Pancreas (tissue), 10 donors: ENCODE measurements around the gene PDP2. TPM values are rescaled to one million over a fixed set of nuclear protein-coding genes. Genes with fewer than 3 reads are reported as not detected.

Experiments used
- ATAC-seq, 4 donors: fragments of 200-7000 bp; cut with Tn5 transposase; one replicate each; pipeline versions ENCODE4 v1.8.0 to v1.9.1; 2020; ENCODE audit warnings: mild to moderate bottlenecking in 4 of 4, moderate library complexity in 4 of 4
- DNase-seq, 6 donors: peaks; one replicate each; pipeline ENCODE4 v3.0.0-alpha.2; 2020
- FAIRE-seq: peaks from 2 replicates; lab custom pipeline; 2012; peaks lifted over from hg19 to GRCh38; lab: Jason Lieb, UNC
- H3K27ac ChIP-seq, 4 donors: fragments of 200-600 bp; sonication (generic); 1 replicate in 3 of 4; 2 replicates in 1 of 4; pipeline versions ENCODE4 v1.5.0 to v1.8.0; 2020
- H3K27me3 ChIP-seq, 4 donors: fragments of 200-600 bp; one replicate each; pipeline ENCODE4 v1.8.0; 2021
- H3K36me3 ChIP-seq, 3 donors: fragments of 200-600 bp; sonication (generic) in 1 of 3; one replicate each; pipeline versions ENCODE4 v1.5.0 to v1.8.0; 2020 to 2021
- H3K4me1 ChIP-seq, 3 donors: fragments of 200-600 bp; one replicate each; pipeline ENCODE4 v1.8.0; 2021
- H3K4me3 ChIP-seq, 4 donors: fragments of 200-600 bp; sonication (generic) in 2 of 4; one replicate each; pipeline versions ENCODE4 v1.5.0 to v1.8.0; 2020 to 2021
- H3K9me3 ChIP-seq, 4 donors: fragments of 200-600 bp; one replicate each; pipeline ENCODE4 v1.8.0; 2021
- CTCF ChIP-seq, 4 donors: fragments of 200-600 bp; sonication (generic) in 3 of 4; IDR thresholded peaks; one replicate each; pipeline versions ENCODE4 v1.5.0 to v1.8.0; 2021; ENCODE audit warnings: antibody characterized with exemption in 4 of 4
- WGBS, 2 donors: extraction: QIAGEN DNeasy Blood & Tissue Kit; methylation state at CpG; one replicate each; pipeline ENCODE4 v1.1.7; 2013; 5-methylcytosine and 5-hydroxymethylcytosine counted together
- intact Hi-C, 3 donors: fragments of 100-400 bp; cut with DNase I; formaldehyde crosslinking; loops; one replicate each; pipeline versions ENCODE4 v1.11.1 to v1.14.2; 2022
- polyA plus RNA-seq, 2 donors: library from polyadenylated mRNA; stranded (reverse); fragments of 200-250 nt; gene quantifications; one replicate each; pipeline ENCODE4 v1.2.3, GENCODE V29; 2013
- total RNA-seq, 6 donors: library from RNA; stranded (reverse); fragmentation: NEBNext Ultra II Directional in 4 of 6; extraction: Animal tissue kit (Norgen Biotek cat#: 25700) in 4 of 6; gene quantifications; one replicate each; pipeline versions ENCODE4 v1.2.1 to v1.2.4, GENCODE V29; 2021 to 2023
- donor health status: healthy with polysubstance abuse.
- donor health status: DM: no; HTN: no; CAD: no; lungs with moderate emphysema.
- donor health status: DM: no; HTN: no; CAD: no.
- donor health status: control.
- donor health status: control.
- donor health status: Bipolar disorder and iron deficiency.
- donor health status: DM: yes; HTN: yes; CAD: no.
- donor health status: DM: no; HTN: no; CAD: no.
- donor health status: DM: no; HTN: no; CAD: no.
- donor health status: DM: yes; HTN: yes; CAD: no.

Gene PDP2
- total and polyA plus RNA-seq, 8 donors, result 1.6 to 8.5 (median 7.2) TPM

GRCh38 chr16:66920299-66920590 is 39.9 kb downstream of the PDP2 start:
- H3K27ac ChIP-seq, result no peak overlapping the region
- 57 to 59% methylated on average over 2 of the region's 2 CpGs for WGBS, 2 donors
- H3K27me3 ChIP-seq, result no peaks in the 10 kb centered on the region
- no peaks in the 10 kb centered on the region for H3K36me3 ChIP-seq
- FAIRE-seq (no peak), ATAC-seq (no peak), DNase-seq (peak in 1 of 6 donors; percentile 6)
- no peaks in the 10 kb centered on the region for H3K9me3 ChIP-seq
- no peak for TF ChIP-seq CTCF (IDR thresholded peaks at IDR 0.05)
- intact Hi-C loops, result no loop called here
- no peak overlapping the region for H3K4me3 ChIP-seq
- no peaks in the 10 kb centered on the region for H3K4me1 ChIP-seq

GRCh38 chr16:66920924-66921680 is 40.8 kb downstream of the PDP2 start:
- no peak for FAIRE-seq
- 52 to 57% methylated on average over 9 of the region's 9 CpGs for WGBS, 2 donors
- no peak for TF ChIP-seq CTCF (IDR thresholded peaks at IDR 0.05)
- Histone ChIP-seq H3K36me3 (no peaks in the 10 kb centered on the region), H3K9me3 (no peaks in the 10 kb centered on the region), H3K27ac (no peak overlapping the region), H3K27me3 (no peaks in the 10 kb centered on the region), H3K4me3 (no peak overlapping the region), H3K4me1 (no peaks in the 10 kb centered on the region)
- DNase-seq, result no peak
- intact Hi-C loops, result no loop called here
- ATAC-seq, result no peak

GRCh38 chr16:66921729-66922450 is 41.6 kb downstream of the PDP2 start:
- no peaks in the 10 kb centered on the region for H3K27me3 ChIP-seq
- no peaks in the 10 kb centered on the region for H3K36me3 ChIP-seq
- H3K4me3 ChIP-seq, result no peak overlapping the region
- no peaks in the 10 kb centered on the region for H3K9me3 ChIP-seq
- intact Hi-C loops, result no loop called here
- no peak for TF ChIP-seq CTCF (IDR thresholded peaks at IDR 0.05)
- H3K4me1 ChIP-seq, result no peaks in the 10 kb centered on the region
- DNase-seq (no peak), ATAC-seq (no peak), FAIRE-seq (no peak)
- no peak overlapping the region for H3K27ac ChIP-seq
- 56 to 64% methylated on average over 42 of the region's 42 CpGs for WGBS, 2 donors

- FAIRE-seq (no peak), DNase-seq (peak in 1 of 6 donors; percentile 63), ATAC-seq (peak in 2 of 4 donors; percentile 5 to 35)
- Histone ChIP-seq H3K27ac (no peak overlapping the region), H3K4me1 (no peaks in the 10 kb centered on the region), H3K4me3 (no peak overlapping the region), H3K9me3 (no peaks in the 10 kb centered on the region), H3K36me3 (no peaks in the 10 kb centered on the region), H3K27me3 (no peaks in the 10 kb centered on the region)
- TF ChIP-seq CTCF (IDR thresholded peaks at IDR 0.05), result no peak
- 57 to 71% methylated on average over 16 to 18 of the region's 18 CpGs for WGBS, 2 donors
- intact Hi-C loops, result no loop called here
Observed at GRCh38 chr16:66923247-66923731, 43.0 kb downstream of the PDP2 start.

GRCh38 chr16:66923866-66924265 is 43.6 kb downstream of the PDP2 start:
- ATAC-seq (peak in 1 of 4 donors; percentile 5), FAIRE-seq (no peak)
- no peak for TF ChIP-seq CTCF (IDR thresholded peaks at IDR 0.05)

More at GRCh38 chr16:66923866-66924265, 43.6 kb downstream of the PDP2 start:
- no peak overlapping the region for H3K4me3 ChIP-seq
- H3K9me3 ChIP-seq, result no peaks in the 10 kb centered on the region
- H3K36me3 ChIP-seq, result no peaks in the 10 kb centered on the region
- intact Hi-C loops, result no loop called here
- no peak for DNase-seq
- WGBS, 2 donors, result 43 to 55% methylated on average over 3 of the region's 3 CpGs
- H3K27ac ChIP-seq, result no peak overlapping the region
- H3K4me1 ChIP-seq, result no peaks in the 10 kb centered on the region
- no peaks in the 10 kb centered on the region for H3K27me3 ChIP-seq
